ENCODE measurements around the gene SPSB3. TPM values are rescaled to one million over a fixed set of nuclear protein-coding genes. Genes with fewer than 3 reads are reported as not detected.
A peak's percentile ranks its signal among the peaks of the same experiment; 100 is the strongest.

The SPSB3 gene
- total and polyA plus RNA-seq, 9 of the 15 experiments (the other 6 are each of a cell fraction or from before 2014, with no cell fraction given): 0.39 to 37.4 (median 7.1) TPM

DNA sequence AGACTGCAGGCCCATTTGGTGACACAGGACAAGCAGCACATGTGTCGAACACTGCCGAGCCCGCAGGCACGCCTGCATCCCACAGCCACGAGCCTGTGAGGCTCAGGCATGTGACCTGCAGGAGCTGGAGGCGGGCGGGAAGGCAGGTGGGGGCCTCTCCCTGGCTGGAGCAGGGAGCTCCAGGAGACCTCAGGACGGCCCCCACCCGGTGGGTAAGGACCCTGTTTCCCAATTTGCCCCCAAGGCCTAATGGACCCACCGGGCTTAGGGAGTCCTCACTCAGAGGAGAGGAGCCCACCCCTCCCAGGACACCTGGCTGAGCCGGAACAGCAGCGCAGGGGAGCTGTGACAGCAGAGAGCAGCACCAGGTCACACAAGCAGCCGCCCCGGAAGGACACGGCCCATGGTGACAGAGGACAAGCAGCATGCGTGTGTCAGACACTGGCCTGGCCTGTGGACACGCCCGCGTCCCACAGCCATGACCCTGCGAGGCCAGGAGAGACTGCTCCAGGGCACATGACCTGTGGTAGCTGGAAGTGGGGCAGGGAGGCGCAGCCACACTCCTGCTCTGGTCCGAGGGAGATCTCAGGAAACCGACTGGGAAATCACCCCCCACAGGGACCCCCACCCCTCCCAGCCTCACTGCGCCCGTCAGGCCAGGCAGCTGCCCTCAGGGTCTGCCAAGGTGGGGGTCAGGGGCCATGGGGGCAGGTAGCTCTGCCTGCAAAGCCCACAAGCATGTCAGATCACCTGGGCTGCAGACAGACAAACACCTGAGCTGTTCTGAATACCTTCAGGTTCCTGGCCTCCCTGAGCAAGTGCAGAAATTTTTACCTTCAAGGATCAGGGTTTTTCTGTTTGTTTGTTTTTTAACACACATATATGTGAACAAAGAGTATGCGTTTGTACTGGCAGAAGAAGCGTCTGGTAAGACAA, 2.4 kb downstream of the SPSB3 start (continued):
- TF ChIP-seq PTRF (tag; IDR thresholded peaks at IDR 0.05) (no peak), IFI16 (CRISPR knock-in tag; IDR thresholded peaks at IDR 0.05) (no peak), RBM34 (IDR thresholded peaks at IDR 0.05; ENCODE audit: borderline replicate concordance, insufficient read depth, low read length) (no peak), EP300 (IDR thresholded peaks at IDR 0.05; ENCODE audit: low read length) (no peak), SMAD4 (CRISPR knock-in tag; conservative IDR thresholded peaks at IDR 0.05) (no peak)

DNA sequence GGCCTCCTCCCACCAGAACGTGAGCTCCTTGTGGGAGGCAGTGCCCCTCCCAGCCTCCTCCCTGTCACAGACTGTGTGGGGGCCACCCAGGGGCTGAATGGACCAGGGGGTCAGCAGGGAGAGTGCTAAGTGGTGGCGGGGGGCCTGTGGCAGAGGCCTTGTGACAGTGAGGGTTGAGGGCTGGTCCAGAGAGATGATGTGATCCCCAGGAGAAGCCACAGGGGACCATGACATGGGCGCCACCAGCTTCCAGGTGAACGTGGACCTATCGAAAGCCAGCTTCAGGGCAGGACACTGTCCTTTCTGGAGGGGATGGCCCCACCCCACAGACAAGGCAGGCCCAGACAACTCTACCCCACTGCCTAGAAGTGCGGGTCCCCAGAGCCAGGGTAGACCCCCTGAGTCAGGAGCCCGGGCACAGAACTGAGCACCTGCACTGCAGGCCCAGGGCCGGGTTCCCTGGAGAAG, 3.1 kb downstream of the SPSB3 start:
- H3K9me1 ChIP-seq (ENCODE audit: control insufficient read depth, insufficient read depth, low read length): peaks cover 2% of the 10 kb centered on the region
- ChIA-PET POLR2A (interaction anchor here (0.7 to 1.4 kb wide), 2 partner anchors 9 to 163 kb away, joined by 3 read pairs; partner anchors contain the start of gene MSRB1), CTCF (ENCODE audit: low intra/inter-chr PET ratio) (no interaction called here)
- no TSS peak for BruUV-seq (replicated peaks)
- H3K9me3 ChIP-seq (replicated peaks; ENCODE audit: control insufficient read depth, insufficient read depth, low read depth, low read length): no peaks in the 10 kb centered on the region
- intact Hi-C loops (cut with micrococcal nuclease): no loop called here
- H3K27ac ChIP-seq (ENCODE audit: extremely low read depth, low read depth, low read length): no peak overlapping the region
- no peaks in the 10 kb centered on the region for H3K27me3 ChIP-seq (ENCODE audit: control insufficient read depth in 2 of 2, insufficient read depth in 2 of 2, low read length in 2 of 2)
- H2AFZ ChIP-seq (ENCODE audit: low read depth, low read length): no peak overlapping the region
- H4K20me1 ChIP-seq (replicated peaks; ENCODE audit: control insufficient read depth, insufficient read depth, low read length): peaks cover 3% of the 10 kb centered on the region; the same call in 1 of the 2 replicates
- DNase-seq (ENCODE audit: extremely low read depth in 1 of 4, low spot score in 3 of 4) (no peak), FAIRE-seq (no peak), ATAC-seq (no peak)
- H3K4me3 ChIP-seq: no peak overlapping the region
- peaks cover 8 to 87% of the 10 kb centered on the region in 2 experiments; a peak in 4 of 5 replicates for H3K4me1 ChIP-seq (replicated peaks in 1 of 2; ENCODE audit: control insufficient read depth in 2 of 2, insufficient read depth in 2 of 2, low read length in 2 of 2)
- peak overlapping the region in 1 of 2 experiments; percentile 84; a peak in 2 of 4 replicates for H3K9ac ChIP-seq (ENCODE audit: insufficient read depth in 1 of 2, low read depth in 2 of 2, low read length in 2 of 2)
- no peak overlapping the region for H3K4me2 ChIP-seq (ENCODE audit: insufficient read depth, low read length)
- peaks cover 31% of the 10 kb centered on the region for H3K79me2 ChIP-seq (ENCODE audit: control insufficient read depth, insufficient read depth, low read length)
- in situ Hi-C loops (cut with MboI): no loop called here
- no peak for TF ChIP-seq NUFIP1 (IDR thresholded peaks at IDR 0.05; ENCODE audit: partially characterized antibody)
- TF ChIP-seq TAF7 (tag; IDR thresholded peaks at IDR 0.05): no peak
- peak; percentile 47; the same call in 1 of the 2 replicates for TF ChIP-seq POLR2A (conservative IDR thresholded peaks at IDR 0.05)
- TF ChIP-seq, protein P1, sequence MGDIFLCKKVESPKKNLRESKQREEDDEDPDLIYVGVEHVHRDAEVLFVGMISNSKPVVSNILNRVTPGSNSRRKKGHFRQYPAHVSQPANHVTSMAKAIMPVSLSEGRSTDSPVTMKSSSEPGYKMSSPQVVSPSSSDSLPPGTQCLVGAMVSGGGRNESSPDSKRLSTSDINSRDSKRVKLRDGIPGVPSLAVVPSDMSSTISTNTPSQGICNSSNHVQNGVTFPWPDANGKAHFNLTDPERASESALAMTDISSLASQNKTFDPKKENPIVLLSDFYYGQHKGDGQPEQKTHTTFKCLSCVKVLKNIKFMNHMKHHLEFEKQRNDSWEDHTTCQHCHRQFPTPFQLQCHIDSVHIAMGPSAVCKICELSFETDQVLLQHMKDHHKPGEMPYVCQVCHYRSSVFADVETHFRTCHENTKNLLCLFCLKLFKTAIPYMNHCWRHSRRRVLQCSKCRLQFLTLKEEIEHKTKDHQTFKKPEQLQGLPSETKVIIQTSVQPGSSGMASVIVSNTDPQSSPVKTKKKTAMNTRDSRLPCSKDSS (IDR thresholded peaks at IDR 0.05; ENCODE audit: low read depth, partially characterized antibody): no peak
- no peak for TF ChIP-seq RBM14 (IDR thresholded peaks at IDR 0.05; ENCODE audit: borderline replicate concordance, insufficient read depth, low read depth, low read length)
- no peak for TF ChIP-seq SMAD4 (CRISPR knock-in tag; conservative IDR thresholded peaks at IDR 0.05)
- TF ChIP-seq, protein P2, sequence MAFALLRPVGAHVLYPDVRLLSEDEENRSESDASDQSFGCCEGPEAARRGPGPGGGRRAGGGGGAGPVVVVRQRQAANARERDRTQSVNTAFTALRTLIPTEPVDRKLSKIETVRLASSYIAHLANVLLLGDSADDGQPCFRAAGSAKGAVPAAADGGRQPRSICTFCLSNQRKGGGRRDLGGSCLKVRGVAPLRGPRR (CRISPR knock-in tag; IDR thresholded peaks at IDR 0.05): no peak
- TF ChIP-seq SAFB2 (IDR thresholded peaks at IDR 0.05; ENCODE audit: borderline replicate concordance, low read depth, low read length, severe bottlenecking): no peak
- 0 out of 2 replicates have a peak, but pooled peaks have one; percentile 6 for TF ChIP-seq SUPT5H (IDR thresholded peaks at IDR 0.05)
- TF ChIP-seq, protein P3, sequence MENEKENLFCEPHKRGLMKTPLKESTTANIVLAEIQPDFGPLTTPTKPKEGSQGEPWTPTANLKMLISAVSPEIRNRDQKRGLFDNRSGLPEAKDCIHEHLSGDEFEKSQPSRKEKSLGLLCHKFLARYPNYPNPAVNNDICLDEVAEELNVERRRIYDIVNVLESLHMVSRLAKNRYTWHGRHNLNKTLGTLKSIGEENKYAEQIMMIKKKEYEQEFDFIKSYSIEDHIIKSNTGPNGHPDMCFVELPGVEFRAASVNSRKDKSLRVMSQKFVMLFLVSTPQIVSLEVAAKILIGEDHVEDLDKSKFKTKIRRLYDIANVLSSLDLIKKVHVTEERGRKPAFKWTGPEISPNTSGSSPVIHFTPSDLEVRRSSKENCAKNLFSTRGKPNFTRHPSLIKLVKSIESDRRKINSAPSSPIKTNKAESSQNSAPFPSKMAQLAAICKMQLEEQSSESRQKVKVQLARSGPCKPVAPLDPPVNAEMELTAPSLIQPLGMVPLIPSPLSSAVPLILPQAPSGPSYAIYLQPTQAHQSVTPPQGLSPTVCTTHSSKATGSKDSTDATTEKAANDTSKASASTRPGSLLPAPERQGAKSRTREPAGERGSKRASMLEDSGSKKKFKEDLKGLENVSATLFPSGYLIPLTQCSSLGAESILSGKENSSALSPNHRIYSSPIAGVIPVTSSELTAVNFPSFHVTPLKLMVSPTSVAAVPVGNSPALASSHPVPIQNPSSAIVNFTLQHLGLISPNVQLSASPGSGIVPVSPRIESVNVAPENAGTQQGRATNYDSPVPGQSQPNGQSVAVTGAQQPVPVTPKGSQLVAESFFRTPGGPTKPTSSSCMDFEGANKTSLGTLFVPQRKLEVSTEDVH (IDR thresholded peaks at IDR 0.05; ENCODE audit: low read depth, partially characterized antibody): no peak
- no peak for TF ChIP-seq HNRNPL (IDR thresholded peaks at IDR 0.05; ENCODE audit: low read depth, low read length)
- H3K36me3 ChIP-seq (ENCODE audit: control insufficient read depth, insufficient read depth, low read length): peaks cover 56% of the 10 kb centered on the region; the same call in 2 of the 3 replicates
- WGBS (ENCODE audit: insufficient coverage, low coverage, missing lambda C conversion rate): 88% methylated on average over 8 of the region's 8 CpGs

All from K562 (cell line).